Measurements from ENCODE around the gene CHSY3. TPM values are rescaled to one million over a fixed set of nuclear protein-coding genes. Genes with fewer than 3 reads are reported as not detected.
"Not testable (repeated sequence)": the region's sequence is repeated elsewhere in the genome, so short reads cannot be mapped to it uniquely, and the experiment has no call there.

The CHSY3 gene
- total and polyA plus RNA-seq, 4 donors: 0.40 to 7.7 (median 2.1) TPM

GRCh38 chr5:130222573-130222972 is 318.3 kb downstream of the CHSY3 start:
- no peak overlapping the region for H3K27ac ChIP-seq (ENCODE audit: low read depth in 1 of 2, low read length in 2 of 2)
- TF ChIP-seq HNF4G (IDR thresholded peaks at IDR 0.05) (no peak), REST (IDR thresholded peaks at IDR 0.05) (no peak), ATF3 (IDR thresholded peaks at IDR 0.05) (no peak), RXRA (IDR thresholded peaks at IDR 0.05) (no peak), ZBTB33 (IDR thresholded peaks at IDR 0.05) (no peak), FOXA1 (IDR thresholded peaks at IDR 0.05) (no peak), NR2F2 (IDR thresholded peaks at IDR 0.05) (no peak)
- H3K27me3 ChIP-seq (ENCODE audit: control insufficient read depth in 4 of 4, insufficient read depth in 4 of 4, low read length in 3 of 4): no peaks in the 10 kb centered on the region
- no peak overlapping the region for H3K9ac ChIP-seq (ENCODE audit: low read depth in 1 of 2, low read length in 2 of 2)
- H3K4me3 ChIP-seq (ENCODE audit: low read depth in 1 of 3, low read length in 3 of 3): no peak overlapping the region
- no peaks in the 10 kb centered on the region for H3K4me1 ChIP-seq (ENCODE audit: control insufficient read depth in 4 of 4, insufficient read depth in 4 of 4, low read length in 3 of 4)
- DNase-seq (ENCODE audit: low spot score): no peak
- H3K36me3 ChIP-seq (ENCODE audit: control insufficient read depth in 4 of 4, insufficient read depth in 3 of 4, low read depth in 1 of 4, low read length in 3 of 4): no peaks in the 10 kb centered on the region
- peaks cover 0 to 4% (median 0%) of the 10 kb centered on the region in 4 donors for H3K9me3 ChIP-seq (ENCODE audit: control insufficient read depth in 4 of 4, low read length in 3 of 4)

DNA sequence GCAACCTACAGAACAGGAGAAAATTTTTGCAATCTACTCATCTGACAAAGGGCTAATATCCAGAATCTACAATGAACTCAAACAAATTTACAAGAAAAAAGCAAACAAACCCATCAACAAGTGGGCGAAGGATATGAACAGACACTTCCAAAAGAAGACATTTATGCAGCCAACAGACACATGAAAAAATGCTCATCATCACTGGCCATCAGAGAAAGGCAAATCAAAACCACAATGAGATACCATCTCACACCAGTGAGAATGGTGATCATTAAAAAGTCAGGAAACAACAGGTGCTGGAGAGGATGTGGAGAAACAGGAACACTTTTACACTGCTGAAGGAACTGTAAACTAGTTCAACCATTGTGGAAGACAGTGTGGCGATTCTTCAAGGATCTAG is 322.3 kb downstream of the CHSY3 start:
- not testable (repeated sequence) for H3K9me3 ChIP-seq (ENCODE audit: control insufficient read depth in 4 of 4, low read length in 3 of 4)
- 83% methylated on average over 2 of the region's 2 CpGs for WGBS

GRCh38 chr5:130227699-130228098 is 323.4 kb downstream of the CHSY3 start:
- peaks cover 0 to 4% (median 0%) of the 10 kb centered on the region in 4 donors for H3K9me3 ChIP-seq (ENCODE audit: control insufficient read depth in 4 of 4, low read length in 3 of 4)
- WGBS: 76% methylated on average over 4 of the region's 4 CpGs
- H3K27ac ChIP-seq (ENCODE audit: low read depth in 1 of 2, low read length in 2 of 2): no peak overlapping the region
- H3K9ac ChIP-seq (ENCODE audit: low read depth in 1 of 2, low read length in 2 of 2): no peak overlapping the region
- no peak overlapping the region for H3K4me3 ChIP-seq (ENCODE audit: low read depth in 1 of 3, low read length in 3 of 3)
- no peak for TF ChIP-seq NR2F2 (IDR thresholded peaks at IDR 0.05)
- no peak for TF ChIP-seq EGR1 (IDR thresholded peaks at IDR 0.05; ENCODE audit: low read depth in 2 of 2)
- TF ChIP-seq JUND (IDR thresholded peaks at IDR 0.05): no peak
- TF ChIP-seq RAD21 (IDR thresholded peaks at IDR 0.05): no peak
- no peak for TF ChIP-seq REST (IDR thresholded peaks at IDR 0.05)
- TF ChIP-seq HNF4G (IDR thresholded peaks at IDR 0.05): no peak
- TF ChIP-seq YY1 (IDR thresholded peaks at IDR 0.05): no peak
- no peak for TF ChIP-seq ZBTB33 (IDR thresholded peaks at IDR 0.05)
- no peak for TF ChIP-seq TAF1 (conservative IDR thresholded peaks at IDR 0.05)
- TF ChIP-seq, protein P1, sequence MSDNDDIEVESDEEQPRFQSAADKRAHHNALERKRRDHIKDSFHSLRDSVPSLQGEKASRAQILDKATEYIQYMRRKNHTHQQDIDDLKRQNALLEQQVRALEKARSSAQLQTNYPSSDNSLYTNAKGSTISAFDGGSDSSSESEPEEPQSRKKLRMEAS (IDR thresholded peaks at IDR 0.05): no peak
- no peak for TF ChIP-seq RXRA (IDR thresholded peaks at IDR 0.05)
- no peak for TF ChIP-seq SP1 (IDR thresholded peaks at IDR 0.05)
- H3K36me3 ChIP-seq (ENCODE audit: control insufficient read depth in 4 of 4, insufficient read depth in 3 of 4, low read depth in 1 of 4, low read length in 3 of 4): no peaks in the 10 kb centered on the region
- no peaks in the 10 kb centered on the region for H3K4me1 ChIP-seq (ENCODE audit: control insufficient read depth in 4 of 4, insufficient read depth in 4 of 4, low read length in 3 of 4)
- no peaks in the 10 kb centered on the region for H3K27me3 ChIP-seq (ENCODE audit: control insufficient read depth in 4 of 4, insufficient read depth in 4 of 4, low read length in 3 of 4)
- no peak for DNase-seq (ENCODE audit: low spot score)

More for the DNA sequence above, 322.3 kb downstream of the CHSY3 start:
- not testable (repeated sequence) for H3K9ac ChIP-seq (ENCODE audit: low read depth in 1 of 2, low read length in 2 of 2); H3K36me3 ChIP-seq (ENCODE audit: control insufficient read depth in 4 of 4, insufficient read depth in 3 of 4, low read depth in 1 of 4, low read length in 3 of 4); H3K27me3 ChIP-seq (ENCODE audit: control insufficient read depth in 4 of 4, insufficient read depth in 4 of 4, low read length in 3 of 4); DNase-seq (ENCODE audit: low spot score); H3K4me3 ChIP-seq (ENCODE audit: low read depth in 1 of 3, low read length in 3 of 3); H3K4me1 ChIP-seq (ENCODE audit: control insufficient read depth in 4 of 4, insufficient read depth in 4 of 4, low read length in 3 of 4); H3K27ac ChIP-seq (ENCODE audit: low read depth in 1 of 2, low read length in 2 of 2)

Data from liver (tissue), 9 donors.